Measurements from ENCODE around the gene RNF186. TPM values are rescaled to one million over a fixed set of nuclear protein-coding genes. Genes with fewer than 3 reads are reported as not detected.
A peak's percentile ranks its signal among the peaks of the same experiment; 100 is the strongest.
"Not testable (repeated sequence)": the region's sequence is repeated elsewhere in the genome, so short reads cannot be mapped to it uniquely, and the experiment has no call there.

Gene RNF186
- total RNA-seq, 1 experiment from 2014 or later, result not detected

DNA sequence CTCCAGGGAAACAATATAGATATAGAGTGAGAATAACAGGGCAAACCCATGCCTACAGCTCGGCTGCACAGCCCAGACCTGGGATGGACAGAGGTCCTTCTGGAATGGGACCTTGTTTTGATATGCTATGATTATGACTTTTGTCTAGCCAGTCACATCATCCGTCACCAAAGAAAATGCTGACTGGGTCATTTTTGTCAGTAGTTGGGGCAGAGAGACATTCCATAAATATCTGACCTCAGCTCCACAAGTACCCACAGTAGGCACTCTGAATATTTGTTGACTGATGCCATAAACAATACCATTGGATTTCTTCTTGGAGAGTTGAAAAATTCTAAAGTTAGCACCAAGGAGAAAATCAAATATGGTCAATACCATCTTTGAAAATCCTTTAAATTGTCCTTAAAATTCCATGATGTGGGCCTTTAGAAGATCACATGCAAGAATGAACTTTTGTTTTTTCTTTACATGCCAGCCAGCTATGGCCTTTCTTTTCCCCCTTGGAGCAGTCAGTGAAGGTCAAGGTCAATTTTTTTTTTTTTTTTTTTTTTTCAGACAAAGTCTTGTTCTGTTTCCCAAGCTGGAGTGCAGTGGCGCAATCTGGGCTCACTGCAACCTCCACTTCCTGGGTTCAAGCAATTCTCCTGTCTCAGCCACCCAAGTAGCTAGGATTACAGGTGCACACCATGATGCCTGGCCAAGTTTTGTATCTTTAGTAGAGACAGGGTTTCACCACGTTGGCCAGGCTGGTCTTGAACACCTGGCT lies 22.7 kb downstream of the RNF186 start:
- ChIA-PET CTCF (interaction anchor here (0.6 kb wide), 1 partner anchor 131 kb away, joined by 3 read pairs; no protein-coding TSS in a partner anchor), POLR2A (no interaction called here)
- Mint-ChIP-seq H3K4me3 (ENCODE audit: unreplicated experiment) (no peak overlapping the region), H3K9me3 (ENCODE audit: unreplicated experiment) (no peaks in the 10 kb centered on the region), H3K27me3 (ENCODE audit: insufficient read depth, unreplicated experiment) (no peaks in the 10 kb centered on the region), H3K4me1 (ENCODE audit: insufficient read depth, unreplicated experiment) (peaks cover 13% of the 10 kb centered on the region), H3K27ac (ENCODE audit: low read depth, unreplicated experiment) (peak overlapping the region; percentile 46), H3K36me3 (ENCODE audit: insufficient read depth, unreplicated experiment) (peaks cover 63% of the 10 kb centered on the region)
- no peak for DNase-seq (ENCODE audit: unreplicated experiment)
- BruUV-seq (replicated peaks), result no TSS peak
- intact Hi-C loops (cut with micrococcal nuclease), result no loop called here
- no peak for TF ChIP-seq CTCF (IDR thresholded peaks at IDR 0.05; ENCODE audit: unreplicated experiment)

DNA sequence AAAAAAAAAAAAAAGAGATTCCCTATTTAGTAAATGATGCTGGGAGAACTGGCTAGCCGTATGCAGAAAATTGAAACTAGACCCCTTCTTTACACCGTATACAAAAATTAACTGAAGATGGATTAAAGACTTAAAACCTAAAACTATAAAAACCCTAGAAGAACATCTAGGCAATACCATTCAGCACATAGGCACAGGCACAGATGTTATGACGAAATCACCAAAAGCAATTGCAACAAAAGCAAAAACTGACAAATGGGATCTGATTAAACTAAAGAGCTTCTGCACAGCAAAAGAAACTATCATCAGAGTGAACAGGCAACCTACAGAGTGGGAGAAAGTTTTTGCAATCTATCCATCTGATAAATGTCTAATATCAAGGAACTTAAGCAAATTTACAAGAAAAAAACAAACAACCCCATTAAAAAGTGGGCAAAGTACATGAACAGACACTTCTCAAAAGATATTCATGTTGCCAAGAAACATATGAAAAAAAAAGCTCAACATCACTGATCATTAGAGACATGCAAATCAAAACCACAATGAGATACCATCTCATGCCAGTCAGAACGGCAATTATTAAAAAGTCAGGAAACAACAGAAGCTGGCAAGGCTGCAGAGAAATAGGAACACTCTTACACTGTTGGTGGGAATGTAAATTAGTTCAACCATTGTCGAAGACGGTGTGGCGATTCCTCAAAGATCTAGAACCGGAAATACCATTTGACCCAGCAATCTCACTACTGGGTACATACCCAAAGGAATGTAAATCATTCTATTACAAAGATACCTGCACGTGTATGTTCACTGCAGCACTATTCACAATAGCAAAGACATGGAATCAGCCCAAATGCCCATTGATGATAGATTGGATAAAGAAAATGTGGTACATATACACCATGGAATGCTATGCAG lies 24.8 kb downstream of the RNF186 start:
- intact Hi-C loops (cut with micrococcal nuclease); H3K4me3 Mint-ChIP-seq (ENCODE audit: unreplicated experiment); BruUV-seq (replicated peaks); POLR2A ChIA-PET; H3K27ac Mint-ChIP-seq (ENCODE audit: low read depth, unreplicated experiment); H3K9me3 Mint-ChIP-seq (ENCODE audit: unreplicated experiment); H3K27me3 Mint-ChIP-seq (ENCODE audit: insufficient read depth, unreplicated experiment): not testable (repeated sequence)
- Mint-ChIP-seq H3K36me3 (ENCODE audit: insufficient read depth, unreplicated experiment) (peaks cover 53% of the 10 kb centered on the region), H3K4me1 (ENCODE audit: insufficient read depth, unreplicated experiment) (peaks cover 13% of the 10 kb centered on the region)
- CTCF ChIA-PET, result interaction anchor here (0.7 to 1.5 kb wide), 2 partner anchors 29 to 783 kb away, joined by 3 read pairs; no protein-coding TSS in a partner anchor
- DNase-seq (ENCODE audit: unreplicated experiment), result peak; percentile 29

DNA sequence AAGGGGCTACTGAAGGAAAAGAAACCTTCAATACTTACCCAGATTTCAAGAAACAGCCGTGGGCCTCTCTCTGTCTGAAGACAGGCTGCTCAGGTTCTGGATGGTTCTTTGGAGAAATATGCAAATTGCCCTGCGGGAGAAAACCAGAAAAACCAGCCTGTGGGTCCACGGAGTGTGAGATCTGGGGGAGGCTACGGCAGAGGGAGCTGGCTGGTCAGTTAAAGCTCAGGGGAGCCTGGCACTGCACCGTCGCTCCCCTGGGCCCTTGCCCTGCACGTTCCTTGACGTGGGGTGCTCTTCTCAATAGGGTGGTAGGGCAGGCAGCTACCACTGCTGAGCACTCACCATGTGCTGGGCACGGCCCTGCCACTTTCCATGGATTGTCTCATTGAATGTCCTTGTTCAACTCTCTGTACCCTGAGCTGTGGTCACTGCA lies 28.1 kb downstream of the RNF186 start:
- Mint-ChIP-seq H3K36me3 (ENCODE audit: insufficient read depth, unreplicated experiment) (peaks cover 39% of the 10 kb centered on the region), H3K27me3 (ENCODE audit: insufficient read depth, unreplicated experiment) (no peaks in the 10 kb centered on the region), H3K4me1 (ENCODE audit: insufficient read depth, unreplicated experiment) (peaks cover 13% of the 10 kb centered on the region), H3K4me3 (ENCODE audit: unreplicated experiment) (no peak overlapping the region), H3K9me3 (ENCODE audit: unreplicated experiment) (no peaks in the 10 kb centered on the region), H3K27ac (ENCODE audit: low read depth, unreplicated experiment) (no peak overlapping the region)
- intact Hi-C loops (cut with micrococcal nuclease), result no loop called here
- CTCF ChIA-PET, result no interaction called here
- no peak for TF ChIP-seq CTCF (IDR thresholded peaks at IDR 0.05; ENCODE audit: unreplicated experiment)
- BruUV-seq (replicated peaks), result no TSS peak
- POLR2A ChIA-PET, result no interaction called here
- no peak for DNase-seq (ENCODE audit: unreplicated experiment)

DNA sequence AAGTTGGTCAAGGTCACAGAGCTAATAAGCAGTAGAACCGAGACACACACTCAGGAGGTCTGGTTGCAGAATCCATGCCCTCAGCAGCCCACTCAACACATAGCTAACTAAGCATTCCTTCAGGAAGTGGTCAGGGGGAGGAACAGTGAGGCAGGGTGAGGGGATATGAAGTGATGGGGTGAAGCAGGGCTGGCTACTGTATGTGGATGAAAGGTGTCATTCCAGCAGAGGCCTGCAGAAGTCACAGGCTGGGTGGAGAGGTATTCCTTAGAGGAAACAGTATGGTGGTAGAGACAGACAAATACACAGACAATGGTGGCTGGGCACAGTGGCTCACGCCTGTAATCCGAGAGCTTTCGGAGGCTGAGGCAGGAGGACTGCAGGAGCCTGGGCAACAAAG lies 29.4 kb downstream of the RNF186 start:
- H3K27ac Mint-ChIP-seq (ENCODE audit: low read depth, unreplicated experiment), result no peak overlapping the region
- no peaks in the 10 kb centered on the region for H3K9me3 Mint-ChIP-seq (ENCODE audit: unreplicated experiment)
- H3K27me3 Mint-ChIP-seq (ENCODE audit: insufficient read depth, unreplicated experiment), result no peaks in the 10 kb centered on the region
- DNase-seq (ENCODE audit: unreplicated experiment), result no peak
- peaks cover 37% of the 10 kb centered on the region for H3K36me3 Mint-ChIP-seq (ENCODE audit: insufficient read depth, unreplicated experiment)
- TF ChIP-seq CTCF (IDR thresholded peaks at IDR 0.05; ENCODE audit: unreplicated experiment), result no peak
- H3K4me3 Mint-ChIP-seq (ENCODE audit: unreplicated experiment), result no peak overlapping the region
- POLR2A ChIA-PET, result interaction anchor here (1.3 kb wide), 1 partner anchor 35 kb away, joined by 5 read pairs; no protein-coding TSS in a partner anchor
- H3K4me1 Mint-ChIP-seq (ENCODE audit: insufficient read depth, unreplicated experiment), result peaks cover 8% of the 10 kb centered on the region
- intact Hi-C loops (cut with micrococcal nuclease), result no loop called here
- BruUV-seq (replicated peaks), result no TSS peak
- CTCF ChIA-PET, result interaction anchor here (0.6 to 0.7 kb wide), 2 partner anchors 11 to 899 kb away, joined by 3 to 4 read pairs; no protein-coding TSS in a partner anchor
